CD14-positive monocyte (primary cell): ENCODE results near the gene CCDC78. TPM values are rescaled to one million over a fixed set of nuclear protein-coding genes. Genes with fewer than 3 reads are reported as not detected.
A peak's percentile ranks its signal among the peaks of the same experiment; 100 is the strongest.

Experiments
- DNase-seq, 3 donors: peaks; one replicate each; pipeline ENCODE4 v3.0.0-alpha.2; 2011 to 2022
- H2AFZ ChIP-seq: 2 replicates; pipeline ENCODE4 v1.6.0; 2012; ENCODE audit warnings: mild to moderate bottlenecking, low read depth, low read length, inconsistent platforms; ENCODE audit not compliant: insufficient read depth, poor library complexity, severe bottlenecking
- H3K27ac ChIP-seq, 2 donors: 1 replicate in 1 of 2; 2 replicates in 1 of 2; pipeline ENCODE4 v1.5.1; 2012 to 2013; ENCODE audit warnings: low read length in 2 of 2, control low read depth in 1 of 2, inconsistent platforms in 1 of 2, low read depth in 1 of 2, mild to moderate bottlenecking in 1 of 2
- H3K27me3 ChIP-seq, 2 donors: one replicate each; pipeline versions ENCODE4 v1.6.0 to v1.6.1; 2011 to 2013; ENCODE audit warnings: low read length in 2 of 2; ENCODE audit not compliant: control insufficient read depth in 2 of 2, insufficient read depth in 2 of 2
- H3K36me3 ChIP-seq, 2 donors: replicated peaks in 1 of 2; 1 replicate in 1 of 2; 2 replicates in 1 of 2; pipeline versions ENCODE4 v1.5.1 to v1.6.1; 2012 to 2013; ENCODE audit warnings: low read length in 2 of 2, control low read depth in 1 of 2, inconsistent platforms in 1 of 2, mild to moderate bottlenecking in 1 of 2; ENCODE audit not compliant: insufficient read depth in 2 of 2, control insufficient read depth in 1 of 2
- H3K4me1 ChIP-seq, 2 donors: 1 replicate in 1 of 2; 2 replicates in 1 of 2; pipeline versions ENCODE4 v1.5.1 to v1.6.1; 2012 to 2013; ENCODE audit warnings: low read length in 2 of 2, control low read depth in 1 of 2, inconsistent platforms in 1 of 2, mild to moderate bottlenecking in 1 of 2, moderate library complexity in 1 of 2; ENCODE audit not compliant: insufficient read depth in 2 of 2, control insufficient read depth in 1 of 2
- H3K4me2 ChIP-seq: replicated peaks from 2 replicates; pipeline ENCODE3; 2012; ENCODE audit warnings: low read length, moderate library complexity, mild to moderate bottlenecking; ENCODE audit not compliant: poor library complexity, severe bottlenecking; ENCODE audit errors: extremely low read depth
- H3K4me3 ChIP-seq, 3 experiments: fragments of 200-600 bp in 1 of 3; sonication (generic) in 1 of 3; replicated peaks in 1 of 3; 1 replicate in 2 of 3; 2 replicates in 1 of 3; pipeline ENCODE4 v1.5.1; 2011 to 2013; ENCODE audit warnings: low read length in 3 of 3, mild to moderate bottlenecking in 3 of 3, control low read depth in 2 of 3, low read depth in 2 of 3, inconsistent platforms in 1 of 3, moderate library complexity in 1 of 3
- H3K79me2 ChIP-seq: 2 replicates; pipeline ENCODE4 v1.6.0; 2012; ENCODE audit warnings: mild to moderate bottlenecking, control low read depth, inconsistent platforms, low read length, moderate library complexity; ENCODE audit not compliant: insufficient read depth
- H3K9ac ChIP-seq: 2 replicates; pipeline ENCODE4 v1.6.0; 2017; ENCODE audit warnings: low read length, mild to moderate bottlenecking; ENCODE audit not compliant: insufficient read depth, poor library complexity, severe bottlenecking
- H3K9me3 ChIP-seq, 2 donors: replicated peaks in 1 of 2; 1 replicate in 1 of 2; 2 replicates in 1 of 2; pipeline versions ENCODE4 v1.5.1 to v1.6.1; 2012 to 2013; ENCODE audit warnings: low read length in 2 of 2, control low read depth in 1 of 2; ENCODE audit not compliant: control insufficient read depth in 1 of 2, insufficient read depth in 1 of 2
- H4K20me1 ChIP-seq: 2 replicates; pipeline ENCODE4 v1.6.0; 2012; ENCODE audit warnings: mild to moderate bottlenecking, low read length, control low read depth, moderate library complexity; ENCODE audit not compliant: insufficient read depth
- H3K27ac Mint-ChIP-seq, 7 donors: one replicate each; pipeline ENCODE4 v1.8.0; 2020; ENCODE audit warnings: mild to moderate bottlenecking in 7 of 7, mixed read lengths in 7 of 7, moderate library complexity in 6 of 7, inconsistent platforms in 2 of 7
- H3K27me3 Mint-ChIP-seq, 3 donors: one replicate each; pipeline ENCODE4 v1.8.0; 2021 to 2022; ENCODE audit warnings: low read depth in 3 of 3, mild to moderate bottlenecking in 3 of 3, mixed read lengths in 3 of 3, moderate library complexity in 3 of 3, inconsistent platforms in 1 of 3
- H3K36me3 Mint-ChIP-seq, 2 donors: one replicate each; pipeline ENCODE4 v1.8.0; 2020; ENCODE audit warnings: mixed read lengths in 2 of 2, inconsistent platforms in 1 of 2, mild to moderate bottlenecking in 1 of 2
- H3K4me1 Mint-ChIP-seq: one replicate; pipeline ENCODE4 v1.8.0; 2020; ENCODE audit warnings: mild to moderate bottlenecking, mixed read lengths
- H3K4me3 Mint-ChIP-seq, 2 donors: one replicate each; pipeline ENCODE4 v1.8.0; 2020; ENCODE audit warnings: mild to moderate bottlenecking in 2 of 2, mixed read lengths in 2 of 2, moderate library complexity in 1 of 2
- H3K9me3 Mint-ChIP-seq, 7 donors: one replicate each; pipeline ENCODE4 v1.8.0; 2020 to 2022; ENCODE audit warnings: mixed read lengths in 7 of 7, mild to moderate bottlenecking in 6 of 7, moderate library complexity in 6 of 7, inconsistent platforms in 2 of 7
- CTCF ChIP-seq: fragments of 200-600 bp; IDR thresholded peaks from one replicate; pipeline ENCODE4 v1.8.0; 2022; ENCODE audit warnings: antibody characterized with exemption, mild to moderate bottlenecking
- WGBS: methylation state at CpG from one replicate; pipeline ENCODE4 v1.1.5; 2013; ENCODE audit warnings: missing lambda C conversion rate; ENCODE audit not compliant: insufficient coverage; 5-methylcytosine and 5-hydroxymethylcytosine counted together
- intact Hi-C, 2 donors: fragments of 100-400 bp; cut with micrococcal nuclease; formaldehyde crosslinking; loops; one replicate each; pipeline versions ENCODE4 v1.15.0 to v1.15.1; 2023
- polyA plus RNA-seq, 3 donors: library from polyadenylated mRNA; depleted of rRNA in 1 of 3; unstranded in 2 of 3; stranded (reverse) in 1 of 3; fragments of 300-500 nt in 2 of 3; fragments of >200 nt in 1 of 3; fragmentation: Illumina TruSeq in 2 of 3; gene quantifications; 1 replicate in 2 of 3; 2 replicates in 1 of 3; pipeline ENCODE4 v1.2.3, GENCODE V29; 2012 to 2021

The CCDC78 gene
- polyA plus RNA-seq, 3 donors = 0.96 TPM; not detected in 2

GRCh38 chr16:681746-682427 is 44.4 kb downstream of the CCDC78 start:
- Histone ChIP-seq H3K36me3 (peaks cover 13 to 20% of the 10 kb centered on the region in 2 donors), H2AFZ (no peak overlapping the region), H3K27me3 (peaks cover 0 to 8% of the 10 kb centered on the region in 2 donors), H3K4me1 (peaks cover 38 to 63% of the 10 kb centered on the region in 2 donors), H4K20me1 (peaks cover 32% of the 10 kb centered on the region), H3K4me3 (peak overlapping the region in 1 of 3 experiments; percentile 82), H3K9me3 (no peaks in the 10 kb centered on the region), H3K9ac (no peak overlapping the region), H3K79me2 (peaks cover 33% of the 10 kb centered on the region), H3K4me2 (peak overlapping the region; percentile 95), H3K27ac (no peak overlapping the region)
- Mint-ChIP-seq H3K36me3 (peaks cover 18 to 29% of the 10 kb centered on the region in 2 donors), H3K4me3 (peak overlapping the region in 1 of 2 donors; percentile 31), H3K4me1 (peaks cover 26% of the 10 kb centered on the region), H3K27me3 (peaks cover 2 to 12% (median 4%) of the 10 kb centered on the region in 3 donors), H3K9me3 (no peaks in the 10 kb centered on the region), H3K27ac (peak overlapping the region in 2 of 7 donors; percentile 19 to 57)
- 94% methylated on average over 15 of the region's 28 CpGs for WGBS
- no peak for TF ChIP-seq CTCF
- intact Hi-C loops = loop anchor here (5.0 kb wide), 2 partner anchors 45 to 95 kb away; partner anchors contain the start of gene METTL26 (in 1 of the 2)
- DNase-seq = peak in 1 of 3 donors; percentile 9

- Mint-ChIP-seq H3K4me3 (peak overlapping the region; percentile 74 to 76), H3K36me3 (peaks cover 17 to 23% of the 10 kb centered on the region in 2 donors), H3K27ac (peak overlapping the region in 5 of 7 donors; percentile 20 to 73 (median 50)), H3K27me3 (peaks cover 10 to 20% (median 10%) of the 10 kb centered on the region in 3 donors), H3K9me3 (no peaks in the 10 kb centered on the region), H3K4me1 (peaks cover 26% of the 10 kb centered on the region)
- Histone ChIP-seq H4K20me1 (peaks cover 32% of the 10 kb centered on the region), H3K36me3 (peaks cover 10 to 20% of the 10 kb centered on the region in 2 donors), H3K9ac (peak overlapping the region; percentile 78), H3K79me2 (peaks cover 33% of the 10 kb centered on the region), H3K27me3 (peaks cover 2 to 15% of the 10 kb centered on the region in 2 donors), H2AFZ (peak overlapping the region; percentile 79), H3K27ac (peak overlapping the region; percentile 52 to 74), H3K4me3 (peak overlapping the region; percentile 58 to 82 (median 76)), H3K4me2 (peak overlapping the region; percentile 95), H3K4me1 (peaks cover 38 to 63% of the 10 kb centered on the region in 2 donors), H3K9me3 (no peaks in the 10 kb centered on the region)
- peak; percentile 20 to 46 (median 30) for DNase-seq
- 46% methylated on average over 36 of the region's 44 CpGs for WGBS
- peak; percentile 22 for TF ChIP-seq CTCF
- intact Hi-C loops = loop anchor here (5.0 kb wide), 2 partner anchors 44 to 94 kb away; partner anchors contain the start of gene METTL26 (in 1 of the 2)
These were observed 45.1 kb downstream of the CCDC78 start for GRCh38 chr16:680967-681745.
